Loucy (cell line): Measurements from ENCODE around the gene HOXB7.

Experiments used
- H2AFZ ChIP-seq: fragments of 200-600 bp; sonication (generic); 2 replicates; pipeline ENCODE4 v1.6.0; 2016; ENCODE audit warnings: antibody characterized with exemption, mild to moderate bottlenecking, low read length, moderate library complexity
- H3F3A ChIP-seq: fragments of 200-600 bp; 2 replicates; pipeline ENCODE4 v1.6.0; 2016; ENCODE audit warnings: antibody characterized with exemption, low read depth, mild to moderate bottlenecking
- H3K27me3 ChIP-seq: fragments of 200-600 bp; sonication (generic); 2 replicates; pipeline ENCODE4 v1.6.1; 2014; ENCODE audit warnings: low read length, mild to moderate bottlenecking; ENCODE audit not compliant: insufficient read depth, poor library complexity, severe bottlenecking
- H3K36me3 ChIP-seq: fragments of 200-600 bp; sonication (generic); 2 replicates; pipeline ENCODE4 v1.6.1; 2016; ENCODE audit warnings: low read length; ENCODE audit not compliant: insufficient read depth
- H3K4me1 ChIP-seq: fragments of 200-600 bp; sonication (generic); 2 replicates; pipeline ENCODE4 v1.5.1; 2014; ENCODE audit warnings: low read length, mild to moderate bottlenecking; ENCODE audit not compliant: insufficient read depth, poor library complexity, severe bottlenecking
- H3K4me2 ChIP-seq: fragments of 200-600 bp; sonication (generic); 2 replicates; pipeline ENCODE4 v1.6.0; 2014; ENCODE audit warnings: antibody characterized with exemption, low read length, low read depth, mild to moderate bottlenecking; ENCODE audit not compliant: poor library complexity, severe bottlenecking
- H3K4me3 ChIP-seq: fragments of 200-600 bp; sonication (generic); 2 replicates; pipeline ENCODE4 v1.5.1; 2014; ENCODE audit warnings: low read length, mild to moderate bottlenecking, mixed read lengths; ENCODE audit not compliant: poor library complexity, severe bottlenecking
- H3K79me2 ChIP-seq: fragments of 200-600 bp; sonication (generic); 2 replicates; pipeline ENCODE4 v1.6.1; 2014; ENCODE audit warnings: low read length; ENCODE audit not compliant: insufficient read depth
- H3K9ac ChIP-seq: fragments of 200-600 bp; sonication (generic); 2 replicates; pipeline ENCODE4 v1.6.0; 2014; ENCODE audit warnings: mild to moderate bottlenecking, low read depth, low read length, moderate library complexity; ENCODE audit not compliant: poor library complexity, severe bottlenecking
- H3K9me2 ChIP-seq: fragments of 200-600 bp; sonication (generic); replicated peaks from 2 replicates; pipeline ENCODE4 v1.6.1; 2016; ENCODE audit warnings: low read depth, low read length, mixed read lengths
- H3K9me3 ChIP-seq: fragments of 200-600 bp; sonication (generic); 2 replicates; pipeline ENCODE4 v1.6.1; 2014; ENCODE audit warnings: mild to moderate bottlenecking, antibody characterized with exemption, low read length, low read depth; ENCODE audit not compliant: insufficient read depth
- H4K20me1 ChIP-seq: fragments of 200-600 bp; sonication (generic); 2 replicates; pipeline ENCODE4 v1.6.0; 2014; ENCODE audit warnings: antibody characterized with exemption, low read length, mild to moderate bottlenecking; ENCODE audit not compliant: insufficient read depth, poor library complexity, severe bottlenecking
- CTCF ChIP-seq: fragments of 200-600 bp; sonication (generic); conservative IDR thresholded peaks from 2 replicates; pipeline ENCODE4 v1.5.1; 2014; ENCODE audit warnings: mild to moderate bottlenecking, antibody characterized with exemption, low read length
- EZH2phosphoT487 ChIP-seq: fragments of 200-600 bp; IDR thresholded peaks from 2 replicates; pipeline ENCODE4 v1.6.1; 2018; ENCODE audit warnings: antibody characterized with exemption, mild to moderate bottlenecking, moderate library complexity, borderline replicate concordance

The HOXB7 gene

DNA sequence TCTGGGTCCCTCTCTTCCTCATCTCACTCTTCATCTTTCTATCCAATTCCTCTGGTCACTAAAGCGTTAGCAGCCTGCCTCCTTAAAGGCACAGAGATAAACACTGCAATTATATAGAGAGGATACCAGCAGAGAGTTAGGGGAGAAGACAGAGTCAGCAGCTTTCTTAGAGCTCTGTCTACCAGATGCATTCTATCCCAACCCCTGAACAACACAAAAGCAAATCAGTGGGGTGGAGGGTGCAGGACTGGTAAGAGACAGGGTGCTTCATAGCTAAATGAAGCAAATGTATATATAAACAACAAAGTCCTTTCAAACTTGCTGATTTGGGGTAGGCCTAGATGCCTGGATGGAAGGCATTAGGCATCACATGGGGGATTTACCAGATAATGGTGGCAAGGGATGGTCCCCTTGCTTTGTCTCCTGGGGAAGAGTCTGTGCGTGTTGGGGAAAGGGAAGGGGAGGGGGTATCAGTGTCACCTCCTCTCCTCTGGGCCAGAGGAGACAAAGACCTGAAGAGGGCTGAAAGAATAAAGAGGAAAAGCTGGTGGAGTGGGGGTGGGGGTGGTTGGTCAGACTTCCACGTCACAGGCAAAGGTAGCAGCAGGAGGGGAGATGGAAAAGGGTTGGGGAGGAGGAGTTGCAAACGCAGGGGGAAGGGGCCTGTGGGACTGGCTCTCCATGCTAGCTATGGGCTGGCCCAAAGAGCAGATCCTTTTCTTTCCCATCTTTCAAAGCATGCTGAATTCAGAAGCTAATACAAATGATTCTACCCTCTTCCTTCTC is 44.7 kb downstream of the HOXB7 start:
- H4K20me1 ChIP-seq: peaks cover 86% of the 10 kb centered on the region
- H3K9me3 ChIP-seq: no peaks in the 10 kb centered on the region
- peak overlapping the region; percentile 98 for H3K4me2 ChIP-seq
- TF ChIP-seq CTCF (no peak), EZH2phosphoT487 (no peak)
- H3K36me3 ChIP-seq: peaks cover 82% of the 10 kb centered on the region
- peaks cover 89% of the 10 kb centered on the region for H3K4me1 ChIP-seq
- peaks cover 11% of the 10 kb centered on the region for H3F3A ChIP-seq
- no peak overlapping the region for H2AFZ ChIP-seq
- peaks cover 100% of the 10 kb centered on the region for H3K79me2 ChIP-seq
- H3K4me3 ChIP-seq: peak overlapping the region; percentile 89
- H3K9me2 ChIP-seq: no peaks in the 10 kb centered on the region
- peak overlapping the region; percentile 95 for H3K9ac ChIP-seq
- no peaks in the 10 kb centered on the region for H3K27me3 ChIP-seq

DNA sequence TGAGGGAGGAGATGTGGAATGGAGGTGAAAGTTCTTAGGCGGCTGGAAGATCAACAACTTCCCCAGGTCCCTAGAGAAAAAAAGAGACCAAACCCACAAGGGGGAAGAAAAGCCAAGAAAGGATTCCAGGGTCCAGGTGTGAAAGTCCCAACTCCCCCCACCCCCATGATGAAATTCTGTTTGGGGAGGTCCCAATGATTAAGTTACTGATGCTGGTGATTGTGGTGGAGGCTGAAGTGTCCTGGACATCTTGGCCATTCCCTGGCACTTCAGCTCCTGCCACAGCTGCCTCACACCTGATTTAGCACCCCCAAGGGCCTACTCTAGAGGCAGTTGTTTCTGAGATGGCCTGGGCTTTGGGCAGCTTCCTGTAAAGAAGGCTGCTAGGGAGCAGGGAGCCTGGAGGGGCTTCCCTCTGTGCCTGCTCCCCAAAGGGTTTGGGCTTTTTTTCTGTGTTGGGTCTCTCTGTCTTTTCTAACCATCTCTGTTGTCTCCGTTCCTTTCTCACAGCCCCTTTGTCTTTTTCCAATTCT is 45.7 kb downstream of the HOXB7 start:
- Histone ChIP-seq H3K9me3 (no peaks in the 10 kb centered on the region), H3F3A (peaks cover 11% of the 10 kb centered on the region), H3K4me1 (peaks cover 89% of the 10 kb centered on the region), H3K9me2 (no peaks in the 10 kb centered on the region), H3K36me3 (peaks cover 78% of the 10 kb centered on the region), H3K4me2 (peak overlapping the region; percentile 98), H4K20me1 (peaks cover 87% of the 10 kb centered on the region), H3K27me3 (no peaks in the 10 kb centered on the region), H3K4me3 (peak overlapping the region; percentile 89), H2AFZ (no peak overlapping the region), H3K79me2 (peaks cover 100% of the 10 kb centered on the region), H3K9ac (peak overlapping the region; percentile 95)
- no peak for TF ChIP-seq CTCF
- TF ChIP-seq EZH2phosphoT487: no peak

GRCh38 chr17:48564188-48565021 is 46.4 kb downstream of the HOXB7 start:
- H3F3A ChIP-seq: peaks cover 11% of the 10 kb centered on the region
- H4K20me1 ChIP-seq: peaks cover 87% of the 10 kb centered on the region
- no peak overlapping the region for H2AFZ ChIP-seq
- peak overlapping the region; percentile 98 for H3K4me2 ChIP-seq
- H3K4me3 ChIP-seq: peak overlapping the region; percentile 89
- H3K9me3 ChIP-seq: no peaks in the 10 kb centered on the region
- TF ChIP-seq CTCF: no peak
- TF ChIP-seq EZH2phosphoT487: no peak
- H3K4me1 ChIP-seq: peaks cover 89% of the 10 kb centered on the region
- peak overlapping the region; percentile 95 for H3K9ac ChIP-seq
- peaks cover 100% of the 10 kb centered on the region for H3K79me2 ChIP-seq
- no peaks in the 10 kb centered on the region for H3K9me2 ChIP-seq
- peaks cover 78% of the 10 kb centered on the region for H3K36me3 ChIP-seq
- H3K27me3 ChIP-seq: no peaks in the 10 kb centered on the region
